HCT116 (cell line): Measurements from ENCODE around the gene IGSF6. TPM values are rescaled to one million over a fixed set of nuclear protein-coding genes. Genes with fewer than 3 reads are reported as not detected.

Source experiments
- ATAC-seq: fragments of 200-7000 bp; cut with Tn5 transposase; 2 replicates; pipeline ENCODE4 v1.9.1; 2020; ENCODE audit warnings: mild to moderate bottlenecking, moderate library complexity
- BruUV-seq: library from RNA; stranded (reverse); fragments of 400-500 nt; replicated peaks from 2 replicates; lab custom pipeline; 2021; lab: Mats Ljungman, UMichigan
- CTCF ChIA-PET: fragments of 300-600 bp; sonication (Branson Sonifier 250); formaldehyde crosslinking; loops from one replicate; lab custom pipeline; 2021; ENCODE audit warnings: antibody characterized with exemption; lab: Charles Lee
- POLR2A ChIA-PET: fragments of 300-600, 350-600 bp; sonication (Branson Sonifier 250); formaldehyde crosslinking; loops from one replicate; lab custom pipeline; 2021; ENCODE audit warnings: antibody characterized with exemption; lab: Charles Lee
- RAD21 ChIA-PET, 2 experiments: fragments of 300-600 bp; sonication (Branson Sonifier 250); formaldehyde crosslinking; loops; one replicate each; lab custom pipeline; 2023; ENCODE audit warnings: low total read pairs in 2 of 2; ENCODE audit not compliant: uncharacterized antibody in 2 of 2, unreplicated experiment in 2 of 2, low non-redundant PET in 1 of 2; lab: Charles Lee
- DNase-seq: peaks from one replicate; pipeline ENCODE4 v3.0.0-alpha.2; 2010; ENCODE audit warnings: low read depth, low spot score
- H2AFZ ChIP-seq: fragments of 200-600 bp; shearing (Covaris generic), sonication (generic); 2 replicates; pipeline ENCODE4 v1.6.1; 2017; ENCODE audit warnings: low read depth, mixed run types, mixed read lengths, antibody characterized with exemption, low read length; ENCODE audit not compliant: poor library complexity, severe bottlenecking
- H3K27ac ChIP-seq: 2 replicates; pipeline ENCODE4 v1.5.1; 2012; ENCODE audit warnings: low read depth, low read length
- H3K27me3 ChIP-seq: fragments of 200-600 bp; sonication (generic); 2 replicates; pipeline ENCODE4 v1.6.1; 2016; ENCODE audit warnings: mixed run types, low read length, mixed read lengths; ENCODE audit not compliant: insufficient read depth
- H3K36me3 ChIP-seq, 2 experiments: fragments of 200-500 bp in 1 of 2; fragments of 200-600 bp in 1 of 2; sonication (Bioruptor generic) in 1 of 2; sonication (generic) in 1 of 2; 2 replicates each; pipeline versions ENCODE4 v1.5.1 to v1.6.1; 2014 to 2016; ENCODE audit warnings: low read length in 2 of 2, inconsistent platforms in 1 of 2, mixed read lengths in 1 of 2, mixed run types in 1 of 2; ENCODE audit not compliant: insufficient read depth in 2 of 2, control insufficient read depth in 1 of 2
- H3K4me1 ChIP-seq, 2 experiments: fragments of 200-600 bp in 1 of 2; sonication (generic) in 1 of 2; 2 replicates each; pipeline versions ENCODE4 v1.5.1 to v1.6.1; 2012 to 2017; ENCODE audit warnings: low read length in 2 of 2, inconsistent platforms in 1 of 2, mild to moderate bottlenecking in 1 of 2, mixed read lengths in 1 of 2, mixed run types in 1 of 2, moderate library complexity in 1 of 2; ENCODE audit not compliant: insufficient read depth in 2 of 2, control insufficient read depth in 1 of 2
- H3K4me2 ChIP-seq: fragments of 200-600 bp; sonication (generic); 2 replicates; pipeline ENCODE4 v1.6.1; 2017; ENCODE audit warnings: mixed run types, low read length, mixed read lengths
- H3K4me3 ChIP-seq, 2 experiments: fragments of 200-600 bp in 1 of 2; sonication (generic) in 1 of 2; replicated peaks in 1 of 2; 2 replicates each; pipeline ENCODE4 v1.5.1; 2011 to 2016; ENCODE audit warnings: low read length in 2 of 2, control low read depth in 1 of 2, low read depth in 1 of 2, mild to moderate bottlenecking in 1 of 2, mixed read lengths in 1 of 2, mixed run types in 1 of 2
- H3K79me2 ChIP-seq: fragments of 200-600 bp; sonication (generic); 2 replicates; pipeline ENCODE4 v1.6.1; 2017; ENCODE audit warnings: mild to moderate bottlenecking, mixed run types, low read length, moderate library complexity, mixed read lengths; ENCODE audit not compliant: insufficient read depth
- H3K9ac ChIP-seq: fragments of 200-600 bp; sonication (generic); 2 replicates; pipeline ENCODE4 v1.6.1; 2016; ENCODE audit warnings: low read length, mixed read lengths
- H3K9me2 ChIP-seq: fragments of 200-600 bp; sonication (generic), shearing (Covaris generic); 2 replicates; pipeline ENCODE4 v1.6.1; 2017; ENCODE audit warnings: mixed run types, mild to moderate bottlenecking, moderate library complexity; ENCODE audit not compliant: insufficient read depth
- H3K9me3 ChIP-seq, 2 experiments: fragments of 200-500 bp in 1 of 2; fragments of 200-600 bp in 1 of 2; sonication (Bioruptor generic) in 1 of 2; sonication (generic) in 1 of 2; 2 replicates each; pipeline ENCODE4 v1.6.1; 2014 to 2017; ENCODE audit warnings: low read length in 2 of 2, mixed read lengths in 2 of 2, inconsistent platforms in 1 of 2, low read depth in 1 of 2, mild to moderate bottlenecking in 1 of 2, mixed run types in 1 of 2, moderate library complexity in 1 of 2; ENCODE audit not compliant: control insufficient read depth in 1 of 2, insufficient read depth in 1 of 2
- H4K20me1 ChIP-seq: fragments of 200-600 bp; sonication (generic), shearing (Covaris generic); 2 replicates; pipeline ENCODE4 v1.6.1; 2017; ENCODE audit warnings: mixed run types, mild to moderate bottlenecking, moderate library complexity; ENCODE audit not compliant: insufficient read depth
- CBX3 ChIP-seq: IDR thresholded peaks from 2 replicates; pipeline ENCODE4 v1.6.1; 2012; ENCODE audit warnings: low read depth
- CEBPB ChIP-seq: IDR thresholded peaks from 2 replicates; pipeline ENCODE4 v1.6.1; 2012; ENCODE audit warnings: low read depth
- EGR1 ChIP-seq: IDR thresholded peaks from 2 replicates; pipeline ENCODE4 v1.6.1; 2012; ENCODE audit warnings: low read depth
- ELF1 ChIP-seq: IDR thresholded peaks from 2 replicates; pipeline ENCODE4 v1.6.1; 2012; ENCODE audit warnings: low read depth, borderline replicate concordance
- EZH2 ChIP-seq: fragments of 200-600 bp; sonication (generic); IDR thresholded peaks from 2 replicates; pipeline ENCODE4 v1.6.1; 2017; ENCODE audit warnings: antibody characterized with exemption, mixed run types
- EZH2phosphoT487 ChIP-seq: fragments of 200-600 bp; IDR thresholded peaks from 2 replicates; pipeline ENCODE4 v1.6.1; 2018; ENCODE audit warnings: antibody characterized with exemption, borderline replicate concordance
- FOSL1 ChIP-seq: IDR thresholded peaks from 2 replicates; pipeline ENCODE4 v1.6.1; 2012; ENCODE audit warnings: low read depth
- JUND ChIP-seq: IDR thresholded peaks from 2 replicates; pipeline ENCODE4 v1.6.1; 2012
- POLR2A ChIP-seq: IDR thresholded peaks from 2 replicates; pipeline ENCODE4 v1.7.0; 2011; ENCODE audit warnings: borderline replicate concordance; ENCODE audit not compliant: insufficient read depth, insufficient read length; ENCODE audit errors: extremely low read depth
- POLR2AphosphoS5 ChIP-seq: IDR thresholded peaks from 2 replicates; pipeline ENCODE4 v1.6.1; 2011; ENCODE audit warnings: mild to moderate bottlenecking, low read depth, low read length, moderate library complexity
- RAD21 ChIP-seq: IDR thresholded peaks from 2 replicates; pipeline ENCODE4 v1.6.1; 2012; ENCODE audit warnings: low read depth, mild to moderate bottlenecking
- SP1 ChIP-seq: IDR thresholded peaks from 2 replicates; pipeline ENCODE4 v1.6.1; 2012; ENCODE audit warnings: low read depth
- SRF ChIP-seq: IDR thresholded peaks from 2 replicates; pipeline ENCODE4 v1.6.1; 2012; ENCODE audit warnings: low read depth
- TCF7L2 ChIP-seq: IDR thresholded peaks from 2 replicates; pipeline ENCODE4 v1.7.0; 2011; ENCODE audit warnings: borderline replicate concordance, inconsistent platforms; ENCODE audit not compliant: insufficient read depth, insufficient read length; ENCODE audit errors: extremely low read depth
- YY1 ChIP-seq: IDR thresholded peaks from 2 replicates; pipeline ENCODE4 v1.6.1; 2011; ENCODE audit warnings: low read length, low read depth, moderate library complexity, mild to moderate bottlenecking; ENCODE audit not compliant: insufficient replicate concordance; ENCODE audit errors: extremely low read depth
- ZFX ChIP-seq: fragments of 450-650 bp; IDR thresholded peaks from 2 replicates; pipeline ENCODE4 v1.6.1; 2017
- intact Hi-C: fragments of 100-400 bp; cut with micrococcal nuclease; formaldehyde crosslinking; loops from 2 replicates; pipeline ENCODE4 v1.10.0; 2022
- total RNA-seq: library from RNA; stranded (reverse); gene quantifications from one replicate; pipeline ENCODE4 v1.2.1, GENCODE V29; 2021; ENCODE audit not compliant: unreplicated experiment
- TF ChIP-seq, protein P1 (sequence below): IDR thresholded peaks from 2 replicates; pipeline ENCODE4 v1.6.1; 2012
- TF ChIP-seq, protein P2 (sequence below): IDR thresholded peaks from 2 replicates; pipeline ENCODE4 v1.6.1; 2012; ENCODE audit warnings: low read depth
- TF ChIP-seq, protein P3 (sequence below): IDR thresholded peaks from 2 replicates; pipeline ENCODE4 v1.6.1; 2012

Gene IGSF6
- total RNA-seq, 1 experiment from 2014 or later: not detected

DNA sequence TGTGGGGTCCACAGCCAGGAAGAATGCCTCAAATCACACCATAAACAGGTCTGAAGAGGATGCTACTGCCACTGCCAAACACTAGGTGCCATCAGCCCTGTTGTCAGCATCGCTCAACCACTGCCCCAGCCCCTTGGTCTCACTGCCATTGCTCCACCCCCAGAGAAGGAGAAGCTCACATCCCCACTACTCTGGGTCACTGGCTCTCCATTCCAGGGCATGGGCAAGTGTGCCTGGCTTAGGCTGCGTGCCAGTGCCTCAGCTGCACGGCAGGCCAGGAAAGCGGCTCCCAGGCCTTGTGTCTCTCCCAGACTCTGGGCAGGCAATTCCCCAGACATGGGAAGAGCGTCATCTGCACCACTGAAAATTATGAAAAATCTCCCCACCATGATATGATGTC lies 1.2 kb upstream of the IGSF6 start:
- POLR2A ChIA-PET: no interaction called here
- RAD21 ChIA-PET: no interaction called here
- DNase-seq (no peak), ATAC-seq (no peak)
- Histone ChIP-seq H3K9ac (no peak overlapping the region), H3K9me2 (no peaks in the 10 kb centered on the region), H4K20me1 (no peaks in the 10 kb centered on the region), H3K4me3 (no peak overlapping the region), H2AFZ (no peak overlapping the region), H3K4me2 (no peak overlapping the region), H3K36me3 (no peaks in the 10 kb centered on the region), H3K27me3 (no peaks in the 10 kb centered on the region), H3K27ac (no peak overlapping the region), H3K4me1 (no peaks in the 10 kb centered on the region), H3K9me3 (no peaks in the 10 kb centered on the region), H3K79me2 (no peaks in the 10 kb centered on the region)
- intact Hi-C loops: loop anchor here (10.0 kb wide), 2 partner anchors 151 to 531 kb away; no protein-coding TSS in a partner anchor
- BruUV-seq: no TSS peak
- TF ChIP-seq SRF: no peak
- no peak for TF ChIP-seq POLR2AphosphoS5
- TF ChIP-seq EGR1: no peak
- TF ChIP-seq, protein P1, sequence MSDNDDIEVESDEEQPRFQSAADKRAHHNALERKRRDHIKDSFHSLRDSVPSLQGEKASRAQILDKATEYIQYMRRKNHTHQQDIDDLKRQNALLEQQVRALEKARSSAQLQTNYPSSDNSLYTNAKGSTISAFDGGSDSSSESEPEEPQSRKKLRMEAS: no peak
- TF ChIP-seq EZH2: no peak
- TF ChIP-seq, protein P2, sequence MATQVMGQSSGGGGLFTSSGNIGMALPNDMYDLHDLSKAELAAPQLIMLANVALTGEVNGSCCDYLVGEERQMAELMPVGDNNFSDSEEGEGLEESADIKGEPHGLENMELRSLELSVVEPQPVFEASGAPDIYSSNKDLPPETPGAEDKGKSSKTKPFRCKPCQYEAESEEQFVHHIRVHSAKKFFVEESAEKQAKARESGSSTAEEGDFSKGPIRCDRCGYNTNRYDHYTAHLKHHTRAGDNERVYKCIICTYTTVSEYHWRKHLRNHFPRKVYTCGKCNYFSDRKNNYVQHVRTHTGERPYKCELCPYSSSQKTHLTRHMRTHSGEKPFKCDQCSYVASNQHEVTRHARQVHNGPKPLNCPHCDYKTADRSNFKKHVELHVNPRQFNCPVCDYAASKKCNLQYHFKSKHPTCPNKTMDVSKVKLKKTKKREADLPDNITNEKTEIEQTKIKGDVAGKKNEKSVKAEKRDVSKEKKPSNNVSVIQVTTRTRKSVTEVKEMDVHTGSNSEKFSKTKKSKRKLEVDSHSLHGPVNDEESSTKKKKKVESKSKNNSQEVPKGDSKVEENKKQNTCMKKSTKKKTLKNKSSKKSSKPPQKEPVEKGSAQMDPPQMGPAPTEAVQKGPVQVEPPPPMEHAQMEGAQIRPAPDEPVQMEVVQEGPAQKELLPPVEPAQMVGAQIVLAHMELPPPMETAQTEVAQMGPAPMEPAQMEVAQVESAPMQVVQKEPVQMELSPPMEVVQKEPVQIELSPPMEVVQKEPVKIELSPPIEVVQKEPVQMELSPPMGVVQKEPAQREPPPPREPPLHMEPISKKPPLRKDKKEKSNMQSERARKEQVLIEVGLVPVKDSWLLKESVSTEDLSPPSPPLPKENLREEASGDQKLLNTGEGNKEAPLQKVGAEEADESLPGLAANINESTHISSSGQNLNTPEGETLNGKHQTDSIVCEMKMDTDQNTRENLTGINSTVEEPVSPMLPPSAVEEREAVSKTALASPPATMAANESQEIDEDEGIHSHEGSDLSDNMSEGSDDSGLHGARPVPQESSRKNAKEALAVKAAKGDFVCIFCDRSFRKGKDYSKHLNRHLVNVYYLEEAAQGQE: no peak
- TF ChIP-seq, protein P3, sequence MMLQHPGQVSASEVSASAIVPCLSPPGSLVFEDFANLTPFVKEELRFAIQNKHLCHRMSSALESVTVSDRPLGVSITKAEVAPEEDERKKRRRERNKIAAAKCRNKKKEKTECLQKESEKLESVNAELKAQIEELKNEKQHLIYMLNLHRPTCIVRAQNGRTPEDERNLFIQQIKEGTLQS: no peak
- TF ChIP-seq SP1: no peak
- no peak for TF ChIP-seq RAD21
- TF ChIP-seq JUND: no peak
- no peak for TF ChIP-seq ZFX
- TF ChIP-seq FOSL1: no peak
- no peak for TF ChIP-seq YY1
- TF ChIP-seq CBX3: no peak
- no peak for TF ChIP-seq ELF1
- no peak for TF ChIP-seq TCF7L2
- no peak for TF ChIP-seq EZH2phosphoT487
- no peak for TF ChIP-seq CEBPB
- no peak for TF ChIP-seq POLR2A
- CTCF ChIA-PET: interaction anchor here (0.7 kb wide), 1 partner anchor 9 kb away, joined by 3 read pairs; no protein-coding TSS in a partner anchor
